Adrenal gland (tissue), 12 donors: ENCODE results near the gene PPIL6. TPM values are rescaled to one million over a fixed set of nuclear protein-coding genes. Genes with fewer than 3 reads are reported as not detected.

Experiments used
- DNase-seq, 7 donors: peaks; one replicate each; pipeline ENCODE4 v3.0.0-alpha.2; 2019 to 2020
- H3K27ac ChIP-seq, 5 donors: fragments of 200-600 bp; sonication (generic) in 4 of 5; 1 replicate in 3 of 5; 2 replicates in 2 of 5; pipeline versions ENCODE4 v1.5.1 to v1.8.0; 2016 to 2020; ENCODE audit warnings: mild to moderate bottlenecking in 1 of 5
- H3K27me3 ChIP-seq: fragments of 200-600 bp; 2 replicates; pipeline ENCODE4 v1.8.0; 2021
- H3K36me3 ChIP-seq, 2 donors: fragments of 200-600 bp; replicated peaks in 1 of 2; 1 replicate in 1 of 2; 2 replicates in 1 of 2; pipeline versions ENCODE4 v1.5.1 to v1.8.0; 2018 to 2022
- H3K4me1 ChIP-seq, 2 donors: fragments of 200-600 bp; replicated peaks in 1 of 2; 1 replicate in 1 of 2; 2 replicates in 1 of 2; pipeline versions ENCODE4 v1.5.1 to v1.8.0; 2018 to 2021
- H3K4me3 ChIP-seq, 4 donors: fragments of 200-600 bp; sonication (generic) in 3 of 4; one replicate each; pipeline ENCODE4 v1.5.1; 2016 to 2018
- H3K9me3 ChIP-seq, 3 donors: fragments of 200-600 bp; sonication (generic) in 1 of 3; replicated peaks in 1 of 3; 1 replicate in 2 of 3; 2 replicates in 1 of 3; pipeline versions ENCODE4 v1.5.1 to v1.8.0; 2016 to 2021
- CTCF ChIP-seq, 6 experiments: fragments of 450-650 bp in 4 of 6; fragments of 200-600 bp in 2 of 6; sonication (generic) in 1 of 6; IDR thresholded peaks; 1 replicate in 5 of 6; 2 replicates in 1 of 6; pipeline versions ENCODE4 v1.5.1 to v1.8.0; 2016 to 2021; ENCODE audit warnings: antibody characterized with exemption in 6 of 6, mild to moderate bottlenecking in 2 of 6, moderate library complexity in 1 of 6
- POLR2A ChIP-seq, 2 donors: fragments of 450-650 bp; IDR thresholded peaks; one replicate each; pipeline ENCODE4 v1.6.1; 2017; ENCODE audit warnings: antibody characterized with exemption in 2 of 2, mild to moderate bottlenecking in 2 of 2, moderate library complexity in 1 of 2
- WGBS, 4 donors: extraction: QIAGEN DNeasy Blood & Tissue Kit in 2 of 4; methylation state at CpG; one replicate each; pipeline versions ENCODE4 v1.1.5 to v1.1.7; 2013 to 2017; 5-methylcytosine and 5-hydroxymethylcytosine counted together
- intact Hi-C, 2 donors: fragments of 100-400 bp; cut with DNase I; formaldehyde crosslinking; loops; one replicate each; pipeline versions ENCODE4 v1.14.1 to v1.15.0; 2022 to 2023
- polyA plus RNA-seq, 3 donors: library from polyadenylated mRNA; stranded (reverse); fragments of 200-250 nt in 2 of 3; fragments of 350-450 nt in 1 of 3; fragmentation: Illumina TruSeq in 1 of 3; extraction: RNeasy Lipid Tissue Mini Kit (QIAGEN cat#74804) in 1 of 3; gene quantifications; one replicate each; pipeline ENCODE4 v1.2.3, GENCODE V29; 2013 to 2014
- total RNA-seq, 9 donors: library from RNA; depleted of rRNA in 4 of 9; stranded (reverse); fragments of >200 nt in 4 of 9; fragments of 120-200 nt in 1 of 9; fragmentation: NEBNext Ultra II Directional in 1 of 9; extraction: Animal tissue kit (Norgen Biotek cat#: 25700) in 1 of 9; gene quantifications; one replicate each; pipeline versions ENCODE4 v1.1.0 to v1.2.4, GENCODE V29; 2013 to 2023
- donor health status: healthy with polysubstance abuse.
- donor health status: Bipolar disorder and iron deficiency.
- donor health status: DM: yes; HTN: yes; CAD: no.
- donor health status: DM: no; HTN: no; CAD: no.
- donor health status: DM: no; HTN: no; CAD: no.
- donor health status: DM: yes; HTN: yes; CAD: no.

The PPIL6 gene
- total and polyA plus RNA-seq, 12 donors = 0.48 to 3.3 (median 1.3) TPM

- Histone ChIP-seq H3K4me3 (no peak overlapping the region), H3K4me1 (no peaks in the 10 kb centered on the region), H3K36me3 (no peaks in the 10 kb centered on the region), H3K27me3 (no peaks in the 10 kb centered on the region), H3K27ac (no peak overlapping the region), H3K9me3 (no peaks in the 10 kb centered on the region)
- WGBS, 4 donors = 89 to 97% (median 96%) methylated on average over 5 of the region's 5 CpGs
- TF ChIP-seq CTCF (IDR thresholded peaks at IDR 0.05) = no peak
- no peak for TF ChIP-seq POLR2A (IDR thresholded peaks at IDR 0.05)
- intact Hi-C loops = no loop called here
- no peak for DNase-seq
Measured at GRCh38 chr6:109436041-109436440, 4.4 kb downstream of the PPIL6 start.

GRCh38 chr6:109434456-109434855, 6.0 kb downstream of the PPIL6 start:
- TF ChIP-seq POLR2A (IDR thresholded peaks at IDR 0.05) (no peak), CTCF (IDR thresholded peaks at IDR 0.05) (no peak)
- Histone ChIP-seq H3K4me1 (no peaks in the 10 kb centered on the region), H3K36me3 (no peaks in the 10 kb centered on the region), H3K27ac (no peak overlapping the region), H3K4me3 (no peak overlapping the region), H3K9me3 (no peaks in the 10 kb centered on the region), H3K27me3 (no peaks in the 10 kb centered on the region)
- WGBS, 4 donors = 43 to 50% (median 47%) methylated on average over 2 of the region's 2 CpGs
- intact Hi-C loops = no loop called here
- DNase-seq = no peak

- WGBS, 4 donors = 92 to 98% (median 97%) methylated on average over 3 of the region's 3 CpGs
- Histone ChIP-seq H3K27me3 (no peaks in the 10 kb centered on the region), H3K9me3 (no peaks in the 10 kb centered on the region), H3K36me3 (no peaks in the 10 kb centered on the region), H3K27ac (no peak overlapping the region), H3K4me1 (peaks cover 0 to 13% of the 10 kb centered on the region in 2 donors), H3K4me3 (no peak overlapping the region)
- intact Hi-C loops = no loop called here
- no peak for DNase-seq
- TF ChIP-seq CTCF (IDR thresholded peaks at IDR 0.05) (no peak), POLR2A (IDR thresholded peaks at IDR 0.05) (no peak)
Measured at GRCh38 chr6:109429496-109429895, 10.9 kb downstream of the PPIL6 start.

GRCh38 chr6:109428889-109429477, 11.4 kb downstream of the PPIL6 start:
- no peak overlapping the region for H3K4me3 ChIP-seq
- intact Hi-C loops = no loop called here
- peaks cover 5 to 13% of the 10 kb centered on the region in 2 donors for H3K4me1 ChIP-seq
- no peaks in the 10 kb centered on the region for H3K36me3 ChIP-seq
- TF ChIP-seq POLR2A (IDR thresholded peaks at IDR 0.05) (no peak), CTCF (IDR thresholded peaks at IDR 0.05) (no peak)
- 44 to 53% (median 50%) methylated on average over 7 of the region's 7 CpGs for WGBS, 4 donors
- H3K9me3 ChIP-seq = no peaks in the 10 kb centered on the region
- H3K27ac ChIP-seq = no peak overlapping the region
- no peak for DNase-seq
- H3K27me3 ChIP-seq = no peaks in the 10 kb centered on the region
